Activated T-helper 2 cell treated with anti-CD3 and anti-CD28 coated beads, Interferon-gamma antibody, Interleukin-2, Interleukin-4, amounts not matched to agents 10 μg/mL and 5 μg/mL and 100 μg/mL, durations not matched to agents 14 hours and 24 hours and 36 hours (primary cell): Measurements from ENCODE around the gene TADA2A. TPM values are rescaled to one million over a fixed set of nuclear protein-coding genes. Genes with fewer than 3 reads are reported as not detected.
"Not testable (repeated sequence)": the region's sequence is repeated elsewhere in the genome, so short reads cannot be mapped to it uniquely, and the experiment has no call there.

ENCODE experiments used
- DNase-seq: peaks from one replicate; pipeline ENCODE4 v3.0.0; 2021; ENCODE audit warnings: low spot score
- H3K27ac Mint-ChIP-seq: one replicate; pipeline ENCODE4 v1.8.0; 2021; ENCODE audit warnings: mixed read lengths
- H3K27me3 Mint-ChIP-seq: one replicate; pipeline ENCODE4 v1.8.0; 2021; ENCODE audit warnings: low read depth, mixed read lengths
- H3K36me3 Mint-ChIP-seq: one replicate; pipeline ENCODE4 v1.8.0; 2021; ENCODE audit warnings: low read depth, mixed read lengths
- H3K4me1 Mint-ChIP-seq: one replicate; pipeline ENCODE4 v1.8.0; 2021; ENCODE audit warnings: low read depth, mixed read lengths
- H3K4me3 Mint-ChIP-seq: one replicate; pipeline ENCODE4 v1.8.0; 2021; ENCODE audit warnings: low read depth, mild to moderate bottlenecking, moderate library complexity, mixed read lengths
- H3K9me3 Mint-ChIP-seq: one replicate; pipeline ENCODE4 v1.8.0; 2021; ENCODE audit warnings: mixed read lengths
- intact Hi-C: fragments of 100-400 bp; cut with micrococcal nuclease; formaldehyde crosslinking; loops from one replicate; pipeline ENCODE4 v1.15.1; 2023
- total RNA-seq: library from RNA; stranded (reverse); gene quantifications from 2 replicates; pipeline ENCODE4 v1.2.3, GENCODE V29; 2022

Gene TADA2A
- total RNA-seq, 1 donor from 2014 or later, result 34.3 TPM

- DNase-seq, H3K9me3 Mint-ChIP-seq, H3K27me3 Mint-ChIP-seq: not testable (repeated sequence)
- H3K36me3 Mint-ChIP-seq, result peaks cover 66% of the 10 kb centered on the region
- peak overlapping the region; percentile 95 for H3K4me3 Mint-ChIP-seq
- H3K4me1 Mint-ChIP-seq, result peaks cover 37% of the 10 kb centered on the region
- intact Hi-C loops, result loop anchor here (10.0 kb wide), 2 partner anchors 197 to 1317 kb away; partner anchors contain the start of gene SYNRG
- peak overlapping the region; percentile 94 for H3K27ac Mint-ChIP-seq
Observed at GRCh38 chr17:37408145-37408479, 1.4 kb downstream of the TADA2A start.

GRCh38 chr17:37410357-37410756, 3.7 kb downstream of the TADA2A start:
- Mint-ChIP-seq H3K4me1 (peaks cover 21% of the 10 kb centered on the region), H3K36me3 (peaks cover 67% of the 10 kb centered on the region), H3K27me3 (no peaks in the 10 kb centered on the region), H3K27ac (no peak overlapping the region), H3K9me3 (no peaks in the 10 kb centered on the region), H3K4me3 (no peak overlapping the region)
- no peak for DNase-seq
- intact Hi-C loops, result no loop called here

- no peak overlapping the region for H3K27ac Mint-ChIP-seq
- H3K36me3 Mint-ChIP-seq, result peaks cover 63% of the 10 kb centered on the region
- no peaks in the 10 kb centered on the region for H3K27me3 Mint-ChIP-seq
- intact Hi-C loops, result no loop called here
- no peak for DNase-seq
- no peaks in the 10 kb centered on the region for H3K9me3 Mint-ChIP-seq
- no peak overlapping the region for H3K4me3 Mint-ChIP-seq
- peaks cover 12% of the 10 kb centered on the region for H3K4me1 Mint-ChIP-seq
Observed at GRCh38 chr17:37413875-37414519, 7.3 kb downstream of the TADA2A start.

- H3K27ac Mint-ChIP-seq, result no peak overlapping the region
- H3K4me1 Mint-ChIP-seq, result peaks cover 4% of the 10 kb centered on the region
- peaks cover 50% of the 10 kb centered on the region for H3K36me3 Mint-ChIP-seq
- no peak for DNase-seq
- intact Hi-C loops, result no loop called here
- no peaks in the 10 kb centered on the region for H3K9me3 Mint-ChIP-seq
- H3K4me3 Mint-ChIP-seq, result no peak overlapping the region
- no peaks in the 10 kb centered on the region for H3K27me3 Mint-ChIP-seq
Observed at GRCh38 chr17:37417852-37418251, 11.2 kb downstream of the TADA2A start.

GRCh38 chr17:37422971-37423625, 16.4 kb downstream of the TADA2A start:
- intact Hi-C loops, result no loop called here
- H3K36me3 Mint-ChIP-seq, result peaks cover 55% of the 10 kb centered on the region
- H3K9me3 Mint-ChIP-seq, result no peaks in the 10 kb centered on the region
- no peak for DNase-seq
- no peak overlapping the region for H3K4me3 Mint-ChIP-seq
- H3K4me1 Mint-ChIP-seq, result no peaks in the 10 kb centered on the region
- H3K27ac Mint-ChIP-seq, result no peak overlapping the region
- no peaks in the 10 kb centered on the region for H3K27me3 Mint-ChIP-seq

- H3K9me3 Mint-ChIP-seq, result no peaks in the 10 kb centered on the region
- H3K4me1 Mint-ChIP-seq, result peaks cover 9% of the 10 kb centered on the region
- intact Hi-C loops, result no loop called here
- H3K36me3 Mint-ChIP-seq, result peaks cover 54% of the 10 kb centered on the region
- H3K27me3 Mint-ChIP-seq, result no peaks in the 10 kb centered on the region
- no peak overlapping the region for H3K4me3 Mint-ChIP-seq
- H3K27ac Mint-ChIP-seq, result no peak overlapping the region
- no peak for DNase-seq
Observed at GRCh38 chr17:37425268-37425667, 18.6 kb downstream of the TADA2A start.

GRCh38 chr17:37429039-37429438, 22.4 kb downstream of the TADA2A start:
- no peaks in the 10 kb centered on the region for H3K27me3 Mint-ChIP-seq
- H3K4me1 Mint-ChIP-seq, result peaks cover 24% of the 10 kb centered on the region
- intact Hi-C loops, result no loop called here
- no peak for DNase-seq
- H3K36me3 Mint-ChIP-seq, result peaks cover 63% of the 10 kb centered on the region
- H3K27ac Mint-ChIP-seq, result no peak overlapping the region
- H3K9me3 Mint-ChIP-seq, result no peaks in the 10 kb centered on the region
- no peak overlapping the region for H3K4me3 Mint-ChIP-seq

- H3K4me3 Mint-ChIP-seq, result peak overlapping the region; percentile 51
- peak overlapping the region; percentile 92 for H3K27ac Mint-ChIP-seq
- no peaks in the 10 kb centered on the region for H3K27me3 Mint-ChIP-seq
- peaks cover 67% of the 10 kb centered on the region for H3K36me3 Mint-ChIP-seq
- DNase-seq, result no peak
- intact Hi-C loops, result no loop called here
- peaks cover 24% of the 10 kb centered on the region for H3K4me1 Mint-ChIP-seq
- no peaks in the 10 kb centered on the region for H3K9me3 Mint-ChIP-seq
Observed at GRCh38 chr17:37429453-37429852, 22.8 kb downstream of the TADA2A start.

- H3K27ac Mint-ChIP-seq, result peak overlapping the region; percentile 92
- H3K4me3 Mint-ChIP-seq, result peak overlapping the region; percentile 51
- DNase-seq, result no peak
- H3K4me1 Mint-ChIP-seq, result peaks cover 24% of the 10 kb centered on the region
- peaks cover 62% of the 10 kb centered on the region for H3K36me3 Mint-ChIP-seq
- no peaks in the 10 kb centered on the region for H3K27me3 Mint-ChIP-seq
- no peaks in the 10 kb centered on the region for H3K9me3 Mint-ChIP-seq
- intact Hi-C loops, result loop anchor here (2.0 to 5.0 kb wide), 2 partner anchors 59 to 177 kb away; partner anchors contain the start of genes DUSP14 and SYNRG
Observed at GRCh38 chr17:37430051-37430627, 23.5 kb downstream of the TADA2A start.

GRCh38 chr17:37432671-37433070, 26.0 kb downstream of the TADA2A start:
- Mint-ChIP-seq H3K36me3 (peaks cover 51% of the 10 kb centered on the region), H3K4me1 (peaks cover 24% of the 10 kb centered on the region), H3K4me3 (no peak overlapping the region), H3K9me3 (no peaks in the 10 kb centered on the region), H3K27me3 (no peaks in the 10 kb centered on the region), H3K27ac (no peak overlapping the region)
- intact Hi-C loops, result loop anchor here (5.0 kb wide), 1 partner anchor 175 kb away; the partner anchor contains the start of gene SYNRG
- DNase-seq, result no peak

- intact Hi-C loops, result no loop called here
- Mint-ChIP-seq H3K36me3 (peaks cover 69% of the 10 kb centered on the region), H3K9me3 (no peaks in the 10 kb centered on the region), H3K27ac (no peak overlapping the region), H3K4me3 (no peak overlapping the region), H3K27me3 (no peaks in the 10 kb centered on the region), H3K4me1 (peaks cover 6% of the 10 kb centered on the region)
- DNase-seq, result no peak
Observed at GRCh38 chr17:37438141-37438540, 31.5 kb downstream of the TADA2A start.

- DNase-seq, result no peak
- intact Hi-C loops, result no loop called here
- Mint-ChIP-seq H3K4me1 (peaks cover 6% of the 10 kb centered on the region), H3K9me3 (no peaks in the 10 kb centered on the region), H3K36me3 (peaks cover 70% of the 10 kb centered on the region), H3K27me3 (no peaks in the 10 kb centered on the region), H3K27ac (no peak overlapping the region), H3K4me3 (no peak overlapping the region)
Observed at GRCh38 chr17:37440424-37440823, 33.7 kb downstream of the TADA2A start.

- DNase-seq, intact Hi-C loops: not testable (repeated sequence)
Observed at GRCh38 chr17:37441369-37442014, 34.8 kb downstream of the TADA2A start.

More at GRCh38 chr17:37441369-37442014, 34.8 kb downstream of the TADA2A start:
- H3K9me3 Mint-ChIP-seq, H3K27ac Mint-ChIP-seq, H3K4me3 Mint-ChIP-seq, H3K27me3 Mint-ChIP-seq, H3K4me1 Mint-ChIP-seq: not testable (repeated sequence)
- H3K36me3 Mint-ChIP-seq, result peaks cover 69% of the 10 kb centered on the region
